H9 (cell line): ENCODE measurements around the gene ZNF638. TPM values are rescaled to one million over a fixed set of nuclear protein-coding genes. Genes with fewer than 3 reads are reported as not detected.

Source experiments
- DNase-seq: peaks from one replicate; pipeline ENCODE4 v3.0.0-alpha.2; 2017
- H2AFZ ChIP-seq: one replicate; pipeline ENCODE4 v1.6.1; 2013; ENCODE audit warnings: mild to moderate bottlenecking, low read length, control low read depth, moderate library complexity
- H2AK5ac ChIP-seq: 2 replicates; pipeline ENCODE4 v1.6.1; 2013; ENCODE audit warnings: low read length, control low read depth, mixed read lengths; ENCODE audit not compliant: insufficient read length
- H2BK120ac ChIP-seq: one replicate; pipeline ENCODE4 v1.6.1; 2013; ENCODE audit warnings: low read depth, mild to moderate bottlenecking, low read length, control low read depth, inconsistent platforms; ENCODE audit not compliant: poor library complexity, severe bottlenecking
- H2BK12ac ChIP-seq: 2 replicates; pipeline ENCODE4 v1.6.1; 2013; ENCODE audit warnings: low read length, control low read depth, mixed read lengths, low read depth; ENCODE audit not compliant: insufficient read length
- H2BK15ac ChIP-seq: 2 replicates; pipeline ENCODE4 v1.6.1; 2013; ENCODE audit warnings: low read depth, low read length, control low read depth
- H2BK20ac ChIP-seq: one replicate; pipeline ENCODE4 v1.6.1; 2013; ENCODE audit warnings: low read depth, mild to moderate bottlenecking, low read length, control low read depth, inconsistent platforms; ENCODE audit not compliant: poor library complexity, severe bottlenecking
- H2BK5ac ChIP-seq: 2 replicates; pipeline ENCODE4 v1.6.1; 2013; ENCODE audit warnings: low read length, control low read depth, mixed read lengths; ENCODE audit not compliant: insufficient read length
- H3K14ac ChIP-seq: 2 replicates; pipeline ENCODE4 v1.6.1; 2013; ENCODE audit warnings: low read length, control low read depth; ENCODE audit not compliant: insufficient read depth
- H3K18ac ChIP-seq: 2 replicates; pipeline ENCODE4 v1.6.1; 2013; ENCODE audit warnings: low read depth, mild to moderate bottlenecking, mixed read lengths, low read length, control low read depth; ENCODE audit not compliant: insufficient read length
- H3K23ac ChIP-seq: 2 replicates; pipeline ENCODE4 v1.6.1; 2013; ENCODE audit warnings: low read length, control low read depth, mixed read lengths, low read depth; ENCODE audit not compliant: insufficient read length
- H3K23me2 ChIP-seq: 2 replicates; pipeline ENCODE4 v1.6.1; 2013; ENCODE audit warnings: low read depth, mild to moderate bottlenecking, mixed read lengths, low read length, control low read depth; ENCODE audit not compliant: insufficient read length, poor library complexity, severe bottlenecking
- H3K27ac ChIP-seq: 2 replicates; pipeline ENCODE4 v1.5.1; 2013; ENCODE audit warnings: low read length, control low read depth, mixed read lengths, low read depth; ENCODE audit not compliant: insufficient read length
- H3K27me3 ChIP-seq: 2 replicates; pipeline ENCODE4 v1.6.1; 2013; ENCODE audit warnings: low read length, control low read depth, inconsistent platforms; ENCODE audit not compliant: insufficient read depth
- H3K4ac ChIP-seq: 2 replicates; pipeline ENCODE4 v1.6.1; 2013; ENCODE audit warnings: low read depth, mild to moderate bottlenecking, control low read depth, inconsistent platforms, low read length, moderate library complexity
- H3K4me1 ChIP-seq: 2 replicates; pipeline ENCODE4 v1.6.1; 2013; ENCODE audit warnings: low read length, control low read depth, inconsistent platforms; ENCODE audit not compliant: insufficient read depth
- H3K4me2 ChIP-seq: 2 replicates; pipeline ENCODE4 v1.6.1; 2013; ENCODE audit warnings: low read length, control low read depth, mixed read lengths; ENCODE audit not compliant: insufficient read length, insufficient read depth
- H3K56ac ChIP-seq: 2 replicates; pipeline ENCODE4 v1.6.1; 2013; ENCODE audit warnings: low read depth, mild to moderate bottlenecking, mixed read lengths, low read length, control low read depth; ENCODE audit not compliant: insufficient read length
- H3K79me1 ChIP-seq: 2 replicates; pipeline ENCODE4 v1.6.1; 2013; ENCODE audit warnings: low read depth, mild to moderate bottlenecking, moderate library complexity, low read length, control low read depth, inconsistent platforms; ENCODE audit not compliant: insufficient read depth, poor library complexity, severe bottlenecking
- H3K79me2 ChIP-seq: 2 replicates; pipeline ENCODE4 v1.6.1; 2013; ENCODE audit warnings: low read length, control low read depth, inconsistent platforms; ENCODE audit not compliant: insufficient read depth
- H3K9ac ChIP-seq: 2 replicates; pipeline ENCODE4 v1.6.1; 2013; ENCODE audit warnings: low read length, control low read depth, mixed read lengths; ENCODE audit not compliant: insufficient read length; ENCODE audit errors: extremely low read depth
- H3K9me3 ChIP-seq: one replicate; pipeline ENCODE4 v1.6.1; 2013; ENCODE audit warnings: low read depth, low read length, inconsistent platforms; ENCODE audit not compliant: control insufficient read depth
- H3T11ph ChIP-seq: one replicate; pipeline ENCODE4 v1.6.1; 2013; ENCODE audit warnings: mild to moderate bottlenecking, low read length, control low read depth, inconsistent platforms
- H4K20me1 ChIP-seq: one replicate; pipeline ENCODE4 v1.6.1; 2013; ENCODE audit not compliant: control insufficient read depth, insufficient read length, insufficient read depth
- H4K5ac ChIP-seq: 2 replicates; pipeline ENCODE4 v1.6.1; 2013; ENCODE audit warnings: low read depth, mild to moderate bottlenecking, mixed read lengths, low read length, control low read depth; ENCODE audit not compliant: insufficient read length
- H4K8ac ChIP-seq: replicated peaks from 2 replicates; pipeline ENCODE4 v1.6.1; 2013; ENCODE audit warnings: low read length, control low read depth, mixed read lengths, low read depth; ENCODE audit not compliant: insufficient read length
- H4K91ac ChIP-seq: 2 replicates; pipeline ENCODE4 v1.6.1; 2013; ENCODE audit warnings: low read depth, mild to moderate bottlenecking, moderate library complexity, mixed read lengths, low read length, control low read depth; ENCODE audit not compliant: insufficient read length
- H3K27ac Mint-ChIP-seq, 3 experiments: 2 replicates in 2 of 3; 3 replicates in 1 of 3; pipeline ENCODE4 v1.8.0; 2020 to 2021; ENCODE audit warnings: mixed read lengths in 3 of 3, mild to moderate bottlenecking in 1 of 3, moderate library complexity in 1 of 3
- H3K27me3 Mint-ChIP-seq: 2 replicates; pipeline ENCODE4 v1.8.0; 2021; ENCODE audit warnings: low read depth, mild to moderate bottlenecking, moderate library complexity, mixed read lengths
- H3K36me3 Mint-ChIP-seq, 3 experiments: 2 replicates in 2 of 3; 3 replicates in 1 of 3; pipeline ENCODE4 v1.8.0; 2020 to 2021; ENCODE audit warnings: low read depth in 3 of 3, mixed read lengths in 3 of 3; ENCODE audit not compliant: insufficient read depth in 1 of 3
- H3K4me1 Mint-ChIP-seq, 2 experiments: 2 replicates each; pipeline ENCODE4 v1.8.0; 2020; ENCODE audit warnings: mixed read lengths in 2 of 2
- H3K4me3 Mint-ChIP-seq, 2 experiments: 2 replicates in 1 of 2; 3 replicates in 1 of 2; pipeline ENCODE4 v1.8.0; 2020 to 2021; ENCODE audit warnings: mild to moderate bottlenecking in 2 of 2, mixed read lengths in 2 of 2, moderate library complexity in 1 of 2
- H3K9me3 Mint-ChIP-seq, 2 experiments: 2 replicates in 1 of 2; 3 replicates in 1 of 2; pipeline ENCODE4 v1.8.0; 2020; ENCODE audit warnings: mild to moderate bottlenecking in 2 of 2, mixed read lengths in 2 of 2, moderate library complexity in 1 of 2
- WGBS: extraction: QIAGEN DNeasy Blood & Tissue Kit; methylation state at CpG from one replicate; pipeline ENCODE4 v1.1.7; 2013; ENCODE audit warnings: missing lambda C conversion rate, low lambda C conversion rate, mixed read lengths; ENCODE audit not compliant: insufficient read length; ENCODE audit errors: extremely low coverage; 5-methylcytosine and 5-hydroxymethylcytosine counted together
- total RNA-seq: library from RNA; stranded (reverse); gene quantifications from 2 replicates; pipeline ENCODE4 v1.2.1, GENCODE V29; 2021
- TF ChIP-seq, protein P1 (sequence below): fragments of 200-600 bp; sonication (generic); conservative IDR thresholded peaks from 3 replicates; pipeline ENCODE4 v1.8.0; 2021; ENCODE audit warnings: antibody characterized with exemption, mild to moderate bottlenecking

Gene ZNF638
- total RNA-seq, 1 experiment from 2014 or later: 146 TPM

DNA sequence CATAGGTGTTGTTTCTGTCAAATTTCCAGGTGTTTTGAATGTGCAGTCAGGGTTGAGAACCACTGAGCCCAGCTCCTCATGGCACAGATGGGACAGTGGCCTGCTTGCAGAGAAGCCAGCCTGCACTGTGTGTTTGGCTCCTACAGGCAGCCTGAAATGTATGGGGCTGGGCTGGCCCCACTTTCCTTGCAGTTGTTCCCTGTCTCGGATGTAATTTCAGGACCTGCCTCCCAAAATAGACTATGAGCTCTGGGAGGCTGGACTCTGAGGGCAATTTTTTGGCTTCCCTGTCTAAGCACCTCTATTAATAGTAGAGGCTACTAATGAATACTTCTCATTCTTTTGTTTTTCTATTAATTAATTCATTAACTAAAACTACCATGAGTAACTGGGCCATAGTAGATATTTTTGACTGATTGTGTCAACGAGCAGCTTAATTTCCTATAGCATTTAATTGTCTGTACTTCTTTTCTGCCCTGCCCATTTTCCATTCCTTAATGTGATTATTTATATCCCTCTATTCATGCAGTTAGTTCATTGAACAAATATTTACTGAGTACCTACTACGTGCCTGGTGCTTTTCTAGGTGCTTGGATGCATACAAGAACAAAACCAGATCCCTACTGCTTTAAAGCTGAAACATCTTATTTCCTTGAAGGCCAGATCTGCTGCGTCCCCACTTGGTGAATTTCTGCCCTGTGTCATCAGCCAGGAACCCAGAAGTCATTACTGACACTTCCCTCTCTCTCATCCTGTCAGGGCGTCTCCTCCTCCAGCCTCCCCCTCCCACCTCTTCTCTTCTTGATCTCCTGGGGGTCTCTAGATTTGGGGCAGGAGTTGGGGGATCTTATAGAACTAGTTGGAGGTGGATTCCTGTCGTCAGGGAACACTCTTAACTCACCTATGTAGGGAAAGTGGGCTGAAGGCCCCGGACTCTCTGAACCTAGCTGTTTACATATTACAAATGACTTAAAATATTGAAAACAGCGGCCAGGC lies 138.1 kb downstream of the ZNF638 start:
- no peak overlapping the region for H2BK15ac ChIP-seq
- no peak overlapping the region for H3K18ac ChIP-seq
- TF ChIP-seq, protein P1, sequence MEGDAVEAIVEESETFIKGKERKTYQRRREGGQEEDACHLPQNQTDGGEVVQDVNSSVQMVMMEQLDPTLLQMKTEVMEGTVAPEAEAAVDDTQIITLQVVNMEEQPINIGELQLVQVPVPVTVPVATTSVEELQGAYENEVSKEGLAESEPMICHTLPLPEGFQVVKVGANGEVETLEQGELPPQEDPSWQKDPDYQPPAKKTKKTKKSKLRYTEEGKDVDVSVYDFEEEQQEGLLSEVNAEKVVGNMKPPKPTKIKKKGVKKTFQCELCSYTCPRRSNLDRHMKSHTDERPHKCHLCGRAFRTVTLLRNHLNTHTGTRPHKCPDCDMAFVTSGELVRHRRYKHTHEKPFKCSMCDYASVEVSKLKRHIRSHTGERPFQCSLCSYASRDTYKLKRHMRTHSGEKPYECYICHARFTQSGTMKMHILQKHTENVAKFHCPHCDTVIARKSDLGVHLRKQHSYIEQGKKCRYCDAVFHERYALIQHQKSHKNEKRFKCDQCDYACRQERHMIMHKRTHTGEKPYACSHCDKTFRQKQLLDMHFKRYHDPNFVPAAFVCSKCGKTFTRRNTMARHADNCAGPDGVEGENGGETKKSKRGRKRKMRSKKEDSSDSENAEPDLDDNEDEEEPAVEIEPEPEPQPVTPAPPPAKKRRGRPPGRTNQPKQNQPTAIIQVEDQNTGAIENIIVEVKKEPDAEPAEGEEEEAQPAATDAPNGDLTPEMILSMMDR: no peak
- no peak overlapping the region for H2BK20ac ChIP-seq
- peaks cover 14% of the 10 kb centered on the region for H3K23me2 ChIP-seq
- H3K23ac ChIP-seq: no peak overlapping the region
- Mint-ChIP-seq H3K9me3 (no peaks in the 10 kb centered on the region), H3K36me3 (no peaks in the 10 kb centered on the region), H3K27me3 (peaks cover 43% of the 10 kb centered on the region), H3K4me3 (no peak overlapping the region), H3K4me1 (peaks cover 11% of the 10 kb centered on the region in 2 experiments), H3K27ac (no peak overlapping the region)
- no peak overlapping the region for H4K8ac ChIP-seq
- no peak overlapping the region for H4K91ac ChIP-seq
- no peaks in the 10 kb centered on the region; the same call in 1 of the 2 replicates for H3K4me1 ChIP-seq
- H2AFZ ChIP-seq: no peak overlapping the region
- no peak overlapping the region for H3K4ac ChIP-seq
- H3K27ac ChIP-seq: no peak overlapping the region
- H3K9ac ChIP-seq: no peak overlapping the region
- no peaks in the 10 kb centered on the region for H4K20me1 ChIP-seq
- H3K79me2 ChIP-seq: no peaks in the 10 kb centered on the region
- no peak for DNase-seq
- H4K5ac ChIP-seq: no peak overlapping the region
- no peak overlapping the region for H3K56ac ChIP-seq
- no peaks in the 10 kb centered on the region for H3K9me3 ChIP-seq
- no peak overlapping the region for H3K4me2 ChIP-seq
- H2BK5ac ChIP-seq: no peak overlapping the region
- no peak overlapping the region for H2AK5ac ChIP-seq
- no peak overlapping the region for H3T11ph ChIP-seq
- no peak overlapping the region for H2BK120ac ChIP-seq
- no peak overlapping the region for H2BK12ac ChIP-seq
- peaks cover 31% of the 10 kb centered on the region for H3K27me3 ChIP-seq
- no peak overlapping the region for H3K14ac ChIP-seq
- no CpG with 5 or more reads among the region's 8 CpGs for WGBS
- no peaks in the 10 kb centered on the region for H3K79me1 ChIP-seq
